ENCODE data around the gene GALNT14.

The GALNT14 gene

GRCh38 chr2:30866974-30867373 lies 271.3 kb downstream of the GALNT14 start:
- no peak for DNase-seq (ENCODE audit: low read depth)
- no peak for TF ChIP-seq CTCF (conservative IDR thresholded peaks at IDR 0.05; ENCODE audit: low read length)
- no peak overlapping the region for H3K4me3 ChIP-seq (ENCODE audit: low read length)

- DNase-seq (ENCODE audit: low read depth): no peak
- H3K4me3 ChIP-seq (ENCODE audit: low read length): no peak overlapping the region
- TF ChIP-seq CTCF (conservative IDR thresholded peaks at IDR 0.05; ENCODE audit: low read length): no peak
These were observed 272.2 kb downstream of the GALNT14 start for GRCh38 chr2:30865892-30866681.

GRCh38 chr2:30865243-30865642 lies 273.0 kb downstream of the GALNT14 start:
- DNase-seq (ENCODE audit: low read depth): no peak

GRCh38 chr2:30862054-30862651 lies 276.1 kb downstream of the GALNT14 start:
- peak; percentile 73 for DNase-seq (ENCODE audit: low read depth)
- TF ChIP-seq CTCF (conservative IDR thresholded peaks at IDR 0.05; ENCODE audit: low read length): peak; percentile 65
- no peak overlapping the region for H3K4me3 ChIP-seq (ENCODE audit: low read length)

More at GRCh38 chr2:30865243-30865642, 273.0 kb downstream of the GALNT14 start:
- H3K4me3 ChIP-seq (ENCODE audit: low read length): no peak overlapping the region
- TF ChIP-seq CTCF (conservative IDR thresholded peaks at IDR 0.05; ENCODE audit: low read length): no peak

GRCh38 chr2:30860726-30861125 lies 277.5 kb downstream of the GALNT14 start:
- no peak for DNase-seq (ENCODE audit: low read depth)
- no peak for TF ChIP-seq CTCF (conservative IDR thresholded peaks at IDR 0.05; ENCODE audit: low read length)

More at GRCh38 chr2:30860726-30861125, 277.5 kb downstream of the GALNT14 start:
- H3K4me3 ChIP-seq (ENCODE audit: low read length): no peak overlapping the region
